ENCODE data around the gene NPAT.

DNA sequence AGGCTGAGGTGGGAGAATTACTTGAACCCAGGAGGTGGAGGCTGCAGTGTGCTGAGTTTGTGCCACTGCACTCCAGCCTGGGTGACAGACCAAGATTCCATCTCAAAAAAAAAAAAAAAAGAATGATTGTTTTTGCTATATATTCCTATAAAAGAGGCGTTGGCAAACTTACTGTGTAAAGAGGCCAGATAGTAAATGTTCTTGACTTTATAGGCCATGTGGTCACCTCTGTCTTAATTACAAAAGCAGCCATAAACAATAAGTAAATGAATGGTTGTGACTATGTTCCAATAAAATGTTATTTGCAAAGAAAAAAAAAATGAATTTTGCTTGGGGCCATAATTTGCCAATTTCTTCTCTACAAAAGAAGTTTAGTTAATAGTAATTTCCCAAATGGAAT, 12.8 kb upstream of the NPAT start:
- TF ChIP-seq POLR2A (IDR thresholded peaks at IDR 0.05; ENCODE audit: low read length) (no peak), GATA1 (IDR thresholded peaks at IDR 0.05; ENCODE audit: low read depth, low read length) (no peak)
